NCI-H2171 (cell line): ENCODE measurements around the gene SLFN11.
"Not testable (repeated sequence)": the region's sequence is repeated elsewhere in the genome, so short reads cannot be mapped to it uniquely, and the experiment has no call there.

Experiments used
- DNase-seq: peaks from one replicate; lab custom pipeline; 2025; lab: John Stamatoyannopoulos, UW

The SLFN11 gene

DNA sequence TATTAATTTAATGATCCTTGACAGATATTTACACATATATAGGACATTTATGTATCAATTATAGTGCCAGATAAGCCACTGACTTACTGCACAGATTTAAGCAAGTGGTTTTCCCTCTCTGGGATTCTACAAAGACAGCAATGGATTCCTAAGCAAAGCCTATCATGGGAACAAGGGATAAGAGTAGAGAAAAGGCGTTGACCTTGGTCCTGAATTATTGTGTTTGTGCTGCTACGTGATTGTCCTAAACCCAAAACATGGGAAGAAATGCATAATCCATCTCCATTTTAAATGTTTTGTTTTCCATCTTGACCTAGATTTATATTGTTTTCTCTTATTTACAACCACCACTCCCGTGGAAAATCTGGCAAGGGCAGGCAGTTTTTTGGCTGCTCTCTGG lies 14.0 kb downstream of the SLFN11 start:
- no peak for DNase-seq

DNA sequence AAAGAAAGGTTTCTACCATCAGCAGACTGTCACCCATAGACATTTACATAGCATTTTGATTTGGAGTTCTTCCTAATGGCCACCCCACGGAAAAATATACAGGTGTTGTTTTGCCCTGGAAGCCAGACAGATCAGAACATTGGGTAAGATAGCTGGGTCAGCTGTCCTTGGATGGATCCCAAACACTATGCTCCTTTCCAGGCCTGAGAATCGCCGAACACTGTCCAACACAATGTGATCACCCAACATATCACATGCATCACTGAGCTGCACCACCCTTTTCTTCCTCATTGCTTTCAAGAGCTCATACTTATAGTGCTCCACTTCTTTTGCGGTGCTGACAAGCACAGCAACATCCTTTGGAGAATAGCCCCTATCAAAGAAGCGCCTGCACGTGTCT lies 21.1 kb downstream of the SLFN11 start:
- DNase-seq = no peak

DNA sequence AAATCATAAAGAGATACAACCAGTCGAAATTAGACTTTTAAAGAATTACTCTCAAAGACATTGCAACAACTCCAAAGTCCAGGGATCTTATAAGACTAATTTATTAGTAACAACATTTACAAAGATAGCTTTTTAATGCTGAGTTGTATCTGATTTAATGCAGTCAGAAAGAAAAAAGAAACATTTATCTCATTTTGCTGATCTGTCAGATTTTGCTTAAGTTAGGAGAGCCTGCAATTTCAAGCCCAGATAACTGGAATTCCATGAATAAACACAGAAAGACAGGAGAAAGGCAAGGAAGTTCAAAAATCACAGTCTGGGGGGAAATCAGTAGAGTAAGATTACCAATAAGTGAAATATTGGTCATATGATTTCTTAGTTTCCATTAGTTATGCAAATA lies 22.9 kb downstream of the SLFN11 start:
- DNase-seq = no peak

DNA sequence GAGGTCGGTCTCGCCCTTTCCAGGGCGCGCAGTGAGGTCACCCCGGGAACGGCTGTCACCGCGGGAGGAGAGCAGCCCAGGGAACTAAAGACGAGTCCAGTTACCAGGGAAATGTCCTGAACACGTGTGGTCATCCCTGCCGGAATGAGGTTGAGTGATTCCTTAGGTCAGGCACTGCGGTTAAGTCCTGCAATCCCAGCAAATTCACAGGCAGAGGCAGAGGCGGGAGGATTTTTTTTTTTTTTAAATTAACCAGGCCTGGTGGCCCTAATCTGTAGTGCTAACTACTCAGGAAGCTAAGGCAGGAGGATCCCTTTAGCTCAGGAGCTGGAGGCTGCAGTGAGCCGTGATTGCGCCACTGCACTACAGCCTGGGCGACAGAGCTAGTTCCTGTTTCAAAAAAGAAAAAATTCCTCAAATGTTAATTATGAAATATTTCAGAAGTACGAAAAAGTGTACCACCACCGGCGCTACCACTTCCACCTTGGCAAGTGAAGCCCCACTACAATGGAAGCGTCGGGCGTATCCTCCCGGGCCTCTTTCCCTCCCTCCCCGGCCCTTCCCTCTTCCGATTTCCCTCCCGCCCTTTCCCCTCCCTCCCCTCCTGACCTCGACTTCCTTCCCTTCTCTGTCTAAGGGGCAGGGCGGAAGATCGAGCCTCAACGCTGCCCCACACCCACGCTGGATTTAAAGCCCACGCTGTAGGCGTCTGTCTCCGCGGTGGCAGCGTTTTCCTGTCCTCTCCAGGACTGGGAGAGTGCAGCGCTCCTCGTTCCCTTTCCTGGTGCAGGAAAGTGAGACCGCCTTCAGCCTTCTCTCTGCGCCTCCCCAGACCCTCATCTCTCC lies 27.3 kb downstream of the SLFN11 start:
- no peak for DNase-seq

DNA sequence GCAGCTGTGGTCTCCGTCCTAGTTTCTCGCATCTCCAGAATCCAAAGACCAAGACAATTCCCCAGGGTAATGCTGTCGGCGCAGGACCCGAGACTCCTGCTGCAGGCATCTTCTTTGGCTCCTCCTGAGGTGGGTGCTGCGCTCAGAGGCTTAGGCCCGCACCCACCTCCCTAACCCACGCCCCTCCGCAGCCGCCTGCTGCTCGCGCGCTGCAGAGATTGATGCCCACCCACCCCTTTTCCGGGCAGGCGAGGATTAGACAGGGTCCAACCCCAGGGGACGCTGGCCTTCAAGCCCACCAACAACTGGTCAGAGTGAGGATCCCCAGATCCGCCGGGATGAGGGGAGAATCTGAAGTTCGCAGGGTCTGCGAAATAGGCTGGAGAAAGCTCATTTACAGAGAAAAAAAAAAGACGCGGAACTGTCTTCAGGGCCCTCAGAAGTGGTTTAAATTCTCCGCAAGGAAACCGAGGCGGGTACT lies 27.9 kb downstream of the SLFN11 start:
- DNase-seq = no peak

DNA sequence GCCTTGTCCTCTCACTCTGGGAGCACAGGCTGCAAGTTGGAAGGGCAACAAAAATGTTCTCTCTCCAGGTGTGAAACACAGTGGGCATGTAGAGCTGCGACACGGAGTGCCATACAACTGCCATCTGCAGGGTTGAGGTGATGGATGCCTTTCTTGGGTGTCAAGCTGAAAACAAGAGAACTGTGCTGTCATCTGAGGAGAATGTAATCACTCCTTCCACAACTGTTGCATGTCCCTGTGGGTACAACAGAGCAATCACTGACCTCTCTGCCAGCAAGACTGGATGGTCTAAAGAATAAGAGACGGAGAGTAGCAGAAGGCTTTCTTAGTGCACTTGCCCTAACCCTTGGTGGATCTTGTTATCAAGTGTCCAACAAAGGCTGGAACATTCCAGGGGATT lies 29.2 kb downstream of the SLFN11 start:
- DNase-seq = no peak

DNA sequence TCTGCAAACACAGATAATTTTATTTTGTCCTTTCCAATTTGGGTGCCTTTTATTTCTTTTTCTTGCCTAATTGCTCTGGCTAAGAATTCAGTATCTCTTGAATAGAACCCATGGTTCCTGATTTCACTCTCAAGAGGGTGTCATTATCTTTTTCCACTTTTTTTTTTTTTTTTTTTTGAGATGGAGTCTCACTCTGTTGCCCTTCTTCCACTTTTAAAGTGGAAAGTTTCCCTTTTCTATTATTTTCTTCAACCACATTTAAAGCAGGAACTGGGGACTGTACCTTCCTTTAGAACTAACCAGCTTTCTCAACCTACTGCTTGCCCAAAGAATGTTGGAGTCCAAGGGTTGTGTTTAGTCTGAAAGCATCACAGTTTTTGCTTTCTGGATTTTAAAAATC lies 31.1 kb downstream of the SLFN11 start:
- no peak for DNase-seq

DNA sequence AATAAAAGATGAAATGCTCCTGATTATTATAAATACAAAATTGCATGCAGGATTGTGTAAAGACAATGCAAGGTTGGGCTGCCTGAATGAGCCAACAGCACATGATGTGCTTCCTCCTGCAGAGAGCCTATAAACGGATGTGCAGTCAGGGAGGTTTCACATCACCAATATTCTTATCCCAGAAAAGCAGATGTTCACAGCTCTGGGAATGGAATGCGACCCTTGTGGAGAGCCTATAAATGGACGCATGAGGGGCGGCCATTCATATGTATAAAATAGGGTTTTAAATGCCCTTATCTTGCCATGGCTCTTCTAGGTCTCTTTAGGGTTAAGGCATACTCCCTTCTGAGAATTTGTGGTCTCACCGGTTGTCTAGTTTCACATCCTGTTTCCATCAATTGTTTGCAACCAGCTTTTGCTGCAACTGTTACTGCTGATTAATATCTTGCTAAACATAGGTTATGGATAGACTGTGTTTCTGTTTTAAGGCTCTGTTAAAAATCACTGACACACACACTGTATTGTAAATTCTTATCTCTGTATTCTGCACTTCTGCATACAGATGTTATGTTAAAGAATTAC lies 31.9 kb downstream of the SLFN11 start:
- no peak for DNase-seq

DNA sequence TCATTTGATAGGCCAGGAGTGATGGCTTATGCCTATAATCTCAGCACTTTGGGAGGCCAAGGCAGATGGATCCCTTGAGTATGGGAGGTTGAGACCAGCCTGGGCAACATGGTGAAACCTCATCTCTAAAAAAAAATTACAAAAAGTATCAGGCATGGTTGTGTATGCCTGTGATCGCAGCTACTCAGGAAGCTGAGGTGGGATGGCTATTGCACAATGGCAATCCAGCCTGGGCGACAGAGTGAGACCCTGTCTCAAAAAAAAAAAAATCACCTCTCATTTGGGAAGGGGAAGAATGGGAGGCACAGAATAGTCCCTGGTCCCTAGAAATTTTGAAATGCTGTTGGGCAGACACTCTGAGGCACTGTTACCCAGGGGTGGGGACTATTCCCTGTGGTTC lies 35.2 kb downstream of the SLFN11 start:
- DNase-seq = no peak

DNA sequence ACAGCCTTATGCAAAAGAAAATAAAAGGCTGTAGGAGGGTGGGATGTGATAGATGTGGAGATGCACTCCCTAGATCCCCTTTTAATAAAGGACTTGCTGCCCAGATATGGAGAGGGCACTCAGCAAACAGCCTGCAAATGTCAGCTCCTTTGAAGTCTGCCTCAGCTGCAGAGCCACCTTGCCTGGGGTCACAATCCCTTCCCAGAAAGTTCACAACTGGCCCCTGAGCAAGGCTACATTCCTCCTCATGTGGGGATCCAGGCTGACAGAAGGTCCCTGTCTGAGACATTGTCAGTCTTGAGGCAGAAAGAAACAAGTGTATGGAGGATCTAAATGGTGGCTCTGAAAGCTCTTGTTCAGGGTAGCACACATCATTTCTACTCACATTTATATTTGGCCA lies 36.1 kb downstream of the SLFN11 start:
- DNase-seq = no peak

DNA sequence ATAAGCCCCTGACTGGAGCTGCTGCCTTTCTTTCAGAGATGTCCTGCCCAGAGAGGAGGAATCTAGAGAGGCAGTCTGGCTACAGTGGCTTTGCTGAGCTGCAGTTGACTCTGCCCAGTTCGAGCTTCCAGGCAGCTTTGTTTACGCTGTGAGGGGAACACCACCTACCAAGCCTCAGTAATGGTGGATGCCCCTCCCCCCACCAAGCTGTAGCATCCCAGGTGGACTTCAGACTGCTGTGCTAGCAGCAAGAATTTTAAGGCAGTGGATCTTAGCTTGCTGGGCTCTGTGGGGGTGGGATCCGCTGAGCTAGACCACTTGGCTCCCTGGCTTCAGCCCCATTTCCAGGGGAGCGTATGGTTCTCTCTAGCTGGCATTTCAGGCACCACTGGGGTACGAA lies 39.8 kb downstream of the SLFN11 start:
- DNase-seq = not testable (repeated sequence)

DNA sequence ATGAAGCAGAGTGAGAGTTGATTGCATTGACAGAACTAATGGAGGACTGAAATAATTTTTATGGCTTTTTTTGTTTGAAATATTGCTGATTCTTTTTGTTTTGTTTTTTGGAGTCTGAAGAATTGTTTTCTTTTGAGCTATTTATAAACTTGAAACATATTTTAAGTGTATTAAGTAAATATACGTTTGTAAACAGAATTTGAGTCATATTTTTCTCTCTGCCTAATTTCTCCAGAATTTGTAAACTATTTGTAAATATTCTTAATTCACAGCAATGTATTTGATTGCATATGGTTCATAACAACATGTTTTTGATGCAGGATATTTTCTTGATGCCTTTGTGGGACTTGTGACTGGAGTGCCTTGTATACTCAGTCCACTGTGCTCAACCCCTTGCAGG lies 50.7 kb downstream of the SLFN11 start:
- no peak for DNase-seq

DNA sequence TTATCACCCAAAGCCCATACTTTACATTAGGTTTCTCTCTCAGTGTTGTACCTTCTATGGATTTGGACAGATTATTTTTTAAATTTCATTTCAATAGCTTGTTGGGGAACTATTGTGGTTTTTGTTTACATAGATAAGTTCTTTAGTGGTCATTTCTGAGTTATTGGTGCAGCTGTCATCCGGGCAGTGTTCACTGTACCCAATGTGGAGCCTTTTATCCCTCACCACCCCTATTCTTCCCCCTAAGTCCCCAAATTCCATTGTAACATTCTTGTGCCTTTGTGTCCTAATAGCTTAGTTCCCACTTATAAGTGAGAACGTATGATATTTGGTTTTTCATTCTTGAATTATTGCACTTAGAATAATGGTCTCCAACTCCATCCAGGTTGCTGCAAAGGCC lies 57.5 kb downstream of the SLFN11 start:
- no peak for DNase-seq

DNA sequence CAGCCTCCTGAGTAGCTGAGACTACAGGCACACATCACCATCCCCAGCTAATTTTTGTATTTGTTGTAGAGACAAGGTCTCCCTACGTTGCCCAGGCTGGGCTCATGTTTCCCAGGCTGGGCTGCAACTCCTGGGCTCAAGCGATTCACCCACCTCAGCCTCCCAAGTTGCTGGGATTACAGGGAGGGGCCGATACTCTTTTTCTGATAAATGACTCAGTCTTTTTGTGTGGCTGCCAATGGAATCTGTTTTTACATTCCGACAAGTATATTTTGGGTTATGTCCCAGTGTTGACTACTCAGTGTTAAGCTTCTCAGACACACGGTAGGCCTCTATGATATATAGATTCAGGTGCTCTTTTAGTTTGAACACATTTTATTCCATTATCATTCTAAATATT lies 58.1 kb downstream of the SLFN11 start:
- DNase-seq = no peak

DNA sequence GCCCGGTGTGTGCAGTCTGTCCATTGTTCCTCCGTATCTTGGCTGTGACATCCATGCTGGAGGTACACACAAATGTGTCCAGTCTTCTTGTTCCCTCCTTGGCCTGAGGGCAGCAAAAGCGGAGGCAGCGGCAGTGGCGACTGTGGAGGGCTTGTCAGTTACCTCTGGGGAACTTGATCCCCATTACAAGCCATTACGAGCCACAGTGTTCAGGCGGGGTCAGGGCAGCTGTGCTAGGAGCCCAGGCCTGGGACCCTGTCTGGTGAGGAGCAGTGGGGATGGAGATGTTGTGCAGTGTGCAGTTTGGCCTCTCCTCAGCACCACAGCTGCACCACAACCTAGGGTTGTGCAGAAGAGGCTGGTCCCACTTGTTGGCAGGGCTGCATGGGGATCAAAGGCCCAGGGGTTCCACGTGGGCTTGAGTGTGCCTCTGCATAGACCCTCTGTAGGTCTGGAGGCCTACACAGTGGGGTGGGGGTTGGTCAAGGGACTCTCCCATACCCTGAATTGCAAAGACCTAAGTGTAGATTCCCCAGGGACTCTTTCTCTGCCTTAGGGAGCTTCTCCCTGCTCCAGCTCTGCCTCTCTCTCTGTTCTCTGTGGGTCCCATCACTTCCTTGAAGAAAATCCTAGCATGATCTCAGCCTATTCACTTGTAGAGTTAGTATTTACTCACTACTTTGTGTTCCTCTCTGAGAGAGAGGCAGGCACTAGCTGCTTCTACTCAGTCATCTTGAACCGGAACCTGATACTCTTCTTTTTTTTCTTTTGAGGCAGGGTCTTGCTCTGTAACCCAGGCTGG lies 58.8 kb downstream of the SLFN11 start:
- no peak for DNase-seq

DNA sequence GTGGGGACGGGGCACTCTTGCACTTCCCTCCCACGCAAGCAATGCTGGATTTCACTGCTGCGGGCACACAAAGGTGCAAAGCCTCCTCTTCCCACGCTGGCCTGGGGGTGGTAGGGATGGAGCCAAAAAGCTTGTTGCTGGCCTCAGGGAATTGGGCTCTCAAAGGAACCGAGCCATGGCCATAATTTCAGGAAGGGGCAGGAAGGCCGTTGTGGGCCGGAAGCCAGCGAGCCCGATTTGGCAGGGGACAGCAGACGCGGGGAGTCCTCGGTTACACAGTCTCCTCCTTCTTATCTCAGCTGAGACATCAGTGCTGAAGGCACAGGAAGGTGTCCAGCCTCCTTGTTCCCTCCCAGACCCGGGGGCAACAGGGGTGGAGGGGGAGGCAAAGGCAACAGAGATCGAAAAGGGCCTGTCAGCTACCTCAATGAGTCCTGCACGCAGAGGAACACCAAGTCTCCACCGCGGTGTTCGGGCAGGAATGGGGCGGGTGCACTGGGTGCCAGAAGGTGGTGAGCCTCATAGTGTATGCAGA lies 59.5 kb downstream of the SLFN11 start:
- DNase-seq = no peak

DNA sequence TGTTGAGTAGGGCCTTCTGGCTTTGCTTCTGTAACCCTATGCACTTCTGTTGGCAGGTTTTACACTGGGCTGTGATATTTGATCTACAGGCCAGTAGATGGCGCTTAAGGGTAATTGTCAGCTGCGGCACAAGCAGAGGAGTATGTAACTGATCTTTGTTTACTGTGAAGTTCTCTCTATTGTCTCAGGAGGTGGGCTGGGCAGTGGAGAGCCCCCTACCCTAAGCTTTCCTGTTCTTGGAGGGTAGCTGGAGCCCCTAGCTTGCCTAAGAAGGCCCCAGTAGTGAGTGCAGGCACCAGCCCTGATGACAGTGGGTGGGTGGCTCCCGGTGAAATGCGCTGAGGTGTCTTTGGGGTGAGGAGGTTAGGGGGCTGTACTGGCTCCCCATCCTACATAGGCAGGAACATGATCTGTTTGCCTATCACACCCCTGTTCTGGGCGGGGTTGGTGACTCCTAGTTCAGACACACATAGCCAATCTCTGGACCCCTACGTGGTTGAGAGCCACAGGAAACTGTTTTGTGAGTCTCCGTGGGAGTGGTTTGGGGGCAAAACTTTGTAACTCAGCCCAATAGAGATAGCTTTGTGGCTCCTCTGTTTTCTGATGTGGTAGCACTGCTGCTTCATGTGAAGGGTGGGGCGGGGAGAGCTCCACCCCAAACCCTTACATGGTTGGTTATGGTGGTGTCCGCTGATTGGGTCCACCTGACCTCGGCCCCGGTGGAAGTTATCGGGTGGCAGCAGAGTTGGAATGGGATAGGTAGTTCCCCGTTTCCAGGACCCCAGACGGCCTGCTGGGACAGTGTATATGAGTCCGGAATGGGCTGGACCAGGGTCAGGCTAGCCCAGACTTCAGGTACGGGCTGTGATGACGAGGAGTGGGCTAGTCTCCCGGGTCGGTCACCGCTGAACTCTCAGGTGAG lies 60.4 kb downstream of the SLFN11 start:
- DNase-seq = peak; percentile 12

DNA sequence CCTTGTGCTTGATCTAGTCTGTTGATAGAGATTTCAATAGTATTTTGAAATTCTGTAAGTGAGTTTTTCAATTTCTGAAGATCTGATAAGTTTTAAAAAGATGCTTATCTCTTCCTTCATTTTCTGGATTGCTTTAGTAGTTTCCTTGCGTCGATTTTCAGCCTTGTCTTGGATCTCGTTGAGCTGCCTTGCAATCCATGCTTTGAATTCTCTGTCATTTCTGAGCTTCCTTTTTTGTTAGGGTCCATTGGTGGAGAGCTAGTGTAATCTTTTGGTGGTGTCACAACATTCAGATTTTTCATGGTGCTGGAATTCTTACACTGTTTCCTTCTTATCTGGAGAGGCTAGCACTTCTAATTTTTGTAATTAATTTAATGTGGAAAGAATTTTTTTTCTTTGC lies 61.1 kb downstream of the SLFN11 start:
- no peak for DNase-seq

DNA sequence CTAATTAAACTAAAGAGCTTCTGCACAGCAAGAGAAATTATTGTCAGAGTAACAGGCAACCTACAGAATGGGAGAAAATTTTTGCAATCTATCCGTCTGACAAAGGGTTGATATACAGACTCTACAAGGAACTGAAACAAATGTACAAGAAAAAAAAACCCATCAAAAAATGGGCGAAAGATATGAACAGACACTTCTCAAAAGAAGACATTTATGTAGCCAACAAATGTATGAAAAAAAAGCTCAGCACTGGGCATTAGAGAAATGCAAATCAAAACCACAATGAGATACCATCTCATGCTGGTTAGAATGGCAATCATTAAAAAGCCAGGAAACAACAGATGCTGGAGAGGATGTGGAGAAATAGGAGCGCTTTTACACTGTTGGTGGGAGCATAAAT lies 64.1 kb downstream of the SLFN11 start:
- not testable (repeated sequence) for DNase-seq
